DMS153 treated with DMSO at 0.1 percent for 48 hours (cell line): ENCODE results near the gene TAS2R42.
A peak's percentile ranks its signal among the peaks of the same experiment; 100 is the strongest.

Experiments
- DNase-seq: peaks from one replicate; lab custom pipeline; 2025; ENCODE audit not compliant: unreplicated experiment; lab: John Stamatoyannopoulos, UW

TAS2R42 gene, protein sequence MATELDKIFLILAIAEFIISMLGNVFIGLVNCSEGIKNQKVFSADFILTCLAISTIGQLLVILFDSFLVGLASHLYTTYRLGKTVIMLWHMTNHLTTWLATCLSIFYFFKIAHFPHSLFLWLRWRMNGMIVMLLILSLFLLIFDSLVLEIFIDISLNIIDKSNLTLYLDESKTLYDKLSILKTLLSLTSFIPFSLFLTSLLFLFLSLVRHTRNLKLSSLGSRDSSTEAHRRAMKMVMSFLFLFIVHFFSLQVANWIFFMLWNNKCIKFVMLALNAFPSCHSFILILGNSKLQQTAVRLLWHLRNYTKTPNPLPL

DNA sequence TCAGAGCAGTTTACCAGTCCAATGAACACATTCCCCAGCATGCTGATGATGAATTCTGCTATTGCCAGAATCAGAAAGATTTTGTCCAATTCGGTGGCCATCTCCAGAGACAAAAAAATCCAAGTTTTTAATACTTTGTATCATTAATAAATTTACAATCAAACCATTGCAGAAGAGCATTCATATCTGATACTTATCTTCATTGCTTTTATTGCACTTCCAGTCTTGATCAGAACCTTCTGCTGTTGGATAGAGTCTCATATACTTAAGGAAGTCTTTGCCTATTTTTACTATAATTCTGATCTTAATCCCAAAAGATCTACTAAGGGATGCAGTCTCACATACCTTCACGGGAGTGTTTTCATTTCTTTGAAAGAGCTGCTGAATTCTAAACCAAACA, at the start of gene TAS2R42:
Gene TAS2R42 (minus strand): TSS at position 101 of the 400 bp plus-strand sequence. CDS start 0 bp downstream, at position 101.
- no peak for DNase-seq

DNA sequence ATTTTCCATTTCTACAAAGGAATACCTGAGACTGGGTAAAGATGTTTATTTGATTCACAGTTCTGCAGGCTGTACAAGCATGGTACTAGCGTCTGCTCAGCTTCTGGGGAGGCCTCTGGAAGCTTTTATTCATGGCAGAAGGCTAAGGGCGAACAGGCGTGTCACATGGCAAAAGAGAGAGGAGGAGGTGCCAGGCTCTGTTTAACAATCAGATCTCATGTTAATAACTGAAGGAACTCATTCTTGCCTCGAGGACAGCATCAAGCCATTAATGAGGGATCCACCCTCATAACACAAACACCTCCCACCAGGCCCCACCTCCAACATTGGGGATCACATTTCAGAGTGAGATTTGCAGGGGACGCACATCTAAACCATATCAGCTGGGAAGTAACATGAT, 46.8 kb upstream of the TAS2R42 start:
- no peak for DNase-seq

DNA sequence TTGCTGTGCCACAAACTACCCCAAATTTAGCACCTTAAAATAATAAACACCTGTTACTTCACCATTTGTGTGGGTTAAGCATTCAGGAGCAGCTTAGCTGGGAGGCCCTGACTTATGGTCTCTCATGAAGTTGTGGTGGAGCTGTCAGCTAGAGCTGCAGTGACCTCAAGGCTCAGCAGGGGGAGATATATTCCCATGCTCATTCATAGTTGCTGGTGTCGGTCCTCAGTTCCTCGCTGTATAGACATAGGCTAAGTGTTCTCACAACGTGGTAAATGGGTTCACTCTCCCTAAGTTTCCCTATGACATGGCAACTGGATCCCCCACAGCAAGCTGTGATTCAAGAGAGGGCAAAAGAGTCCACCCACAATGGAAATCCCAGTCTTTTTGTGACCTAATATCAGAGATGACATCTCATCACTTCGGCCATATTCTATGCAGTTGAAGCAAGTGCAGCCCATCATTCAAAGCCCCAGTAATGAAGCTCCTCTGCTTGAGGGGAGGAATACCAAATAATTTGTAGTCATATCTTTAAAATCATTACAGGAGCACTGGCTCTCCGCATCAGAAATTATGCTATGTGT, 41.7 kb upstream of the TAS2R42 start:
- peak; percentile 47 for DNase-seq

DNA sequence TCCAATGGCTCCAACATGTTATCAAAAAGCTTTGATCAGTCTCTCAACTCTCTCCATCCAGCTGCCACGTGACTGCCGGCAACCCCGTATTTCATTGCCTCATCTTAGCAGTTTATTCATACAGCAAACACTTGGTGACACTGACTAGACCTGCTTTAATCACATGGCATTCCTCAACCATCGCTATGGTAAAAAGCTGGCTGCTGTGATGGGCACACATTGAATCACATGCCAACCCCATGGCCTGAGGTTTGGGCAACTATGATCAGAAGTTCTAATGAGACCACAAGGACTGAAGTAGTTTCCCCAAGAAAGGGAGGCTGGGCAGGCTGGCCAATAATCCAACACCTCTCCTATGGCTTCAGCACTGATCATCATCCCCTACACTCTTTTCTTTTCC, 40.6 kb upstream of the TAS2R42 start:
- DNase-seq: no peak

DNA sequence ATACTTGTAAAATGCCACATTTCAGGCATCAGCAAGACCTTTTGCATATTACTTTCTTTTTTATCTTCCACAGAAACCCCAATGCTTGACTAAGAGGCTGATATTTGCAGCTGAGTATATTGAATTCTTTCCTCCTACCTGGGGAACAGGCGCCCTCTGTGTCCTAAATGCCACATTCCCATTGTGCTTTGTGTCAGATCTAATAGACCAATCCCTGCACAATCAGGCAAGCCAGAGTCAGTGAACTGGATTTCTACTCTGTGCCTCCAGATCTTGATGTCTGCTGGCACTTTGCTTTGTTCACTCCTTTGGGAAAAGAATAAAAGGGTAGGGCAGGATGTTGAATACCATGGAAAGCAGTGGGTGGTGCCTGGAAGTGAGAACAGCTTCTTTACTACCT, 22.4 kb upstream of the TAS2R42 start:
- DNase-seq: no peak

DNA sequence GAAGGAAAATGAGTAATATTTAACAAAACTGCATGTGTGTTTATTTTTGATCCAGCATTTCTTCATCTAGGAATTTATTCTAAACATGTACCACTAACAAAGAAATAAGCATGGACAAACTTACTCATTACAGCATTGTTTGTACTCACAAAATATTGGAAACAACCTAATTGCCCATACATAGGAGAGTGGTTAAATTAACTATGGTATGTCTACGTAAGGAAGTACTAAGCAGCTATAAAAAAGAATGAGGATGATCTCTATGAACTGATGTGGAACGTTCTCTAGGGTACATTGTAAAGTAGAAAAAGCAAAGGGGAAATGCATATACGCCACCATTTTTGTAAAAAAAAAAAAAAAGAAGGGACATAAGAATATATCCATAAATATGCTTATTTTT, 17.4 kb upstream of the TAS2R42 start:
- DNase-seq: no peak

DNA sequence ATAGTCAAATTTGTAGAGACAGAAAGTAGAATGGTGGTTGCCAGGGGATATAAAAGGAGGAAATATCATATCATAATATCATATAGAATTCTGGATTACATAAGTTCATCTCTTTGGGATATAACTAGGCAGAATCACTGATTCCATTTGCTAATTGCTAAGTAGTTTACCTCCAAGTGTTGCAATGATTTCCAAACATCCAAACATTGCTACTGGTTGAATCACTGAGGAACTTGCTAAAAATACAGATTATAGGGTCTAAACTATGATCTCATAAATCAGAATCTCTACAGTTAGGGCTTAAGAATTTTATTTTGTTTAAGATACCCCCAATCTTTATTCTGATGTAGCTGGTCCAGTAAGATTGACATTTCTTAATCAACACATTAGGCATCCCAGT, 16.1 kb upstream of the TAS2R42 start:
- DNase-seq: no peak

DNA sequence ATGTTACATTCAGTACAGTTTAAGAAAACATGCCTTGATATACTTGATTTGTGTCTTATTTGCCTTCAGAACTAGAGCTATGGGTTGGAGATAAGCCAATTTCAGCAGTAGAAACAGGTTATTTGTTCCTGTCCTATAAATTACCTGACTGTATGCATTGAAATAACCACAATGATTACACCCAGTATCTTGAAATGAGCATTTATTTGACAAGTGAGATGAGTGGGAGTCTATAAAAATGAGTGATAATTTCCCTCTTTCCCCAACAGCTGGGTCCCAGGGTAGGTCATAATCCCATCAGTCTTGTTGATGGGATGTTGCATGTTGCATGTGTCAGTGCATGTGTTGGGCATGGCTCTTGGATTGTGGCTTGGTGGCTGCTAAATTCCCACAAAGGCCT, 3.7 kb downstream of the TAS2R42 start:
- DNase-seq: peak; percentile 29

DNA sequence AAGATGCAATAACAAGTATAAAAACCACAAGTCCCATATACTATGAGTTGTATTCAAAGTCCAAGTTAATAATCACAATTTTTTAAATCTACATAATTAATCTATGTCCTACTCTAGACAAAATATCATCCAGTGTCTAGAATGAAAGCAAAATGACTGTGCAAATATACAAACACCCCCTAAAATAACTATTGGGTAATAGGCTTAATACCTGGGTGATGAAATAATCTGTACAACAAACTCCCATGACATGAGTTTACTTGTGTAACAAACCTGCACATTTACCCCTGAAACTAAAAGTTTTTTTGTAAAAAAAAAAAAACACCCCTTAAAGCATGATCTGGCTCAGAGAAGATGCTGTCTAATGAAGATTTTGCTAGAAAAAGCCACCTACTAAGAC, 4.2 kb downstream of the TAS2R42 start:
- no peak for DNase-seq

DNA sequence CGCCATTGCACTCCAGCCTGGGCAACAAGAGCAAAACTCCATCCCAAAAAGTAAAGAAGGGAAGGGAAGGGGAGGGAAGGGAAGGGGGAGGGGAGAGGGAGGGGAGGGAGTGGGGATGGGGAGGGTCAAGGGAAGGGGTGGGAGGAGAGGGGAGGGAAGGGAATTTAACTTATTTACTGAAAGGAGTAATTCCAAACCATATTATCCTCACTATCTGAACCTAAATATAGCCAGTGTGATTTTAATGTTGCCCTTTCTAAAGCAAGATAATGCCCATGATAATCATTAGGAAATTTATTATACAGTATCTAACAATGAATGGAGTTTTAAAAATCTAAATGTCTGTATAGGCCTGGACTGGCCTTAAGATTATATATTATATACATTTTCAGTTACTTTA, 8.5 kb downstream of the TAS2R42 start:
- no peak for DNase-seq

DNA sequence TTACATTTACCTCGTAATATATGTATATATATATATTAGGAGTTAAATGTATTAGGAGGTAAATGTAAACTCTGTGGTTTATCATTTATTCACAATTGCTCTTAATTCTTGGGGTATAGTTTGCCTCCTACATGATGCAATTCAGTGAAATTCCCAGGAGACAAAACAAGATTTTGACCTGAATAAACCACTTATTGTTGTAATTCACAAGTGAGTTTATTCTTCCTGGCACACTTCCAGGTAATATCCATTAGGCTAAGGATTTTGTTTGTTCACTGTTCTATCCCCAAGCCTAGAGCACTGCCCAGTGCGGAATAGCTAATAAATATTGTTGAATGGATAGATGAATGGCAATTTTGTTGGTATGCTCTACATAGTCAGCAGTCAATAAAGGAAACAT, 12.7 kb downstream of the TAS2R42 start:
- peak; percentile 61 for DNase-seq

DNA sequence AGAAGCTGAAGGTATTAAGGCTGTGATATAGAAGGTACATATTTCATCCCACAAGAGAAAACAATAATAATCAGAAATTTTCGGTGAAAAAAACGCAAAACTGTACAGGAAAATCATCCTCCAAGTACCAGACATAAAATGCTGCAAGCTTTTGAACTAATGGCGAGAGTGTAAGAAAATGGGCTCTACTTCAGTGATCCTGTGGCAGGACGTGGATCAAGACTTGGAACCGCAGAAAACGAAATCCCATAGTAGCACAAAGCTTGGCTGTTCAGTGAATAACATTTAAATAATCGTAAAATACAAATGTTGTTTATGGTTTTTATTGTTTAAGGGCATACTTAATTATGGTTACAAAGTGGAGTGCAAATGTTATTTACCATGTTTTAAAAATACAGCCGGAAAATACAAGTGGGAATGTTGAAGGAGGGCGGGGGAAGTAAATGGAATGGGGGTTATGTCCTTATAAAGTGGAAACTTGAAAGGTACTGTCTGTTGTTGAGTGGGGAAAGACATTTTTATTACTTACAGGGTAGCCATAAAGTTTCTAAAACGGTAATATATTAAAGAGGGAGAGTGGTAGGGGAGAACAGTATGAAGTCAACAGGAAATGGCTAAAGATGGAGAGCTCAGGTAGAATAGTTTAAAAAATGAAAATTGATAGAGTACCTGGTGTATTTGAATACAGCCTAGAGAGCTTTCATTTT, 14.6 kb downstream of the TAS2R42 start:
- DNase-seq: peak; percentile 63

DNA sequence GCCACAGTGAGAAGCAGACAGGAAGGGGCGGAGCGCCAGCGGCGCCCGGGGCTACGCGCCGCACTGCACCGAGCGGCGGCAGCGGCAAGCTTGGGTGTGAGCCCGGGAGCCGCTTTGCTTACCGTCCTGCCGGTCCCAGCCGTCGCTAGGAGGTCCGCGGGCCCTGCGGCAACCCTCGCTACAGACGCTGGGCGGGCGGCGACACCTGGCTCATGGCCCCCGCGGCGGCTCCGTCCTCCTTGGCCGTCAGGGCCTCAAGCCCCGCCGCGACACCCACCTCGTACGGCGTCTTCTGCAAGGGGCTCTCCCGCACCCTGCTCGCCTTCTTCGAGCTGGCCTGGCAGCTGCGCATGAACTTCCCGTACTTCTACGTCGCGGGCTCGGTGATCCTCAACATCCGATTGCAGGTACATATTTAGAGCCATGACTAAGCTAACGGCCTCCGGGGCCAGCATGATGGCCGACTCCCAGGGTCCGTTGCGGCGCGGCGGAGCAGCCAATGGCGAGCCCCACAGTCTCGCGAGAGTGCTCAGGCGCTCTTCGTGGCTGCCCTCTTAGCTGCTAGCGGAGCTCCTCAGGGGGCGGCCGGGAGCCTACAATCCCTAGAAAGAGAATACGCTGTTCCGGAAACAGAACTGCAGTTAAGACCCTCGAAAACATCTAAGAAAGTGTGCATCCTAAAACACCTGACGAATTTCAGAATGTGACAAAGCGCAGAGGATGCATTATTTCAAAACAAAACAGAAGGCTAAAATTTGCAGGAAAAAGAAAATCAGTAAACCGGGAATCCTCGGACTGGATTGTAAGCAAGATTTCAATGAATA, 15.4 kb downstream of the TAS2R42 start, which contains the start of gene SMIM10L1:
Gene SMIM10L1 (plus strand): TSS at position 50 of the 824 bp plus-strand sequence. CDS start 163 bp downstream, at position 213.
- DNase-seq: peak; percentile 75

DNA sequence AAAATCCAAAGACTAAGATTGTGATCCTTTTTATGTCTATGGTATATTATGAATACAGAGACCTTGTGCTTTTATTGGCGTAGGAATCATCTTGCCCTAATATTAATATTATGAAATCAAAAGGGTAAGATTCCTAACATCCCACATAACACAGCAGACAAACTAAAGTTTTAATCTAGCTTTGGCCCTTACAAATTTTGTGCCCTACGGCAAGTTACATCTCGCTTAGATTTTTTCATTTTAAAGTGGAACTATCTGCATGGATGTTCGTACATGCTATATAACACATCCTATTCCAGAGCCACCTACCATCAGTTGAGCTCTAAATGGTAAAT, 16.0 kb downstream of the TAS2R42 start:
- DNase-seq: no peak

DNA sequence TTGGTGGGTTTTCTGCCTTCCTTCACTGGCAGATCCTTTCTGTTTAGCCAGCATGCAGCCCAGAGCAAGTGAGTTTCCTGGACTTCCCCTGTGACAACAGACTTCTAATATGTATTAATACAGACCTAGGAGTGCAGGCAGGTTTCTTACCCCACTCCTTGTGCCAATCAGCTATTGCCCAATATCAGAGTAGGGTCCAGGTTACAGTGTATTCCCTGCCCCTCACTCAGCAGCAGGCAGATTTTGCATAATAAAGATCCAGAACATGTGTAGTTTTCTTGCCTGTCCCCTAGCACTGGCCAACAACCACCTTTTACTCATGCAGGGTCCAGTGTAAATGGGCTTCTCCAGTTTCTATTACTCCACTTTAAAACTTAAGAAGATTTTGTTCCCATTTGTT, 20.4 kb downstream of the TAS2R42 start:
- DNase-seq: no peak

DNA sequence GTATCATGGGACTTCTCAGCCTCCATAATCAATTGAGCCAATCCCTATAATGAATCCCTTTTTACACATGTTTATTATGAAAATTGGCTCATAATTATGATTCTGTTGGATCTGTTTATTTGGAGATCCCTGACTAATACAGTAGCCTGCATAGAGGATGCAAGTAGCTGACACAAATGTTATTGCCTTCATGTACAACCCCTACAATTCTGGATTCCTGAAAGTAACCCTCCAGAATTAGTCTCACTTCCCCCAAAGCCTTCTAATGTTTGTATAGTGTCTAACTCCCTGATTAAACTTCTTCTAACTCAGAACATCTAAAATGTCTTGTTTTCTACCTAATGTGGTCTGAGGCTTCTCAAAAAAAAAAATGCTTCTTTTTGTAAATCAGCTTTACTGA, 22.4 kb downstream of the TAS2R42 start:
- no peak for DNase-seq

DNA sequence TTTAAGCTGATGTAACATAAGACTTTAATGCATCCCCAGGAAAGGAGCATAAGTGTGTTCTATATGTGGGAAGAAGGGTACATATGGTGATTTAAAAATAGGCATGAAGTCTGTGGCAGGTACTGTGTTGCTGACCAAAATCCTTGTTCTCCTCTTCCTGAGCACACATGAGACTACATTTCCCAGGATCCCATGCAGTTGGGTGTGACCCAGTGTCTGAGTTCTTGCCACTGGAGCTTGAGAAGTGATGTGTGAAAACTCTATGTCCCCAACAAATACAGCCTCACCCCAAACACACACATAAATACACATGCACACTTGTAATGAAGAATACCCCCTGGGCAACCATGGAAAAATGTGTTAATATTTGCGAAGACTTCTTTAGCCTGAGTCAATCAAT, 24.2 kb downstream of the TAS2R42 start:
- DNase-seq: no peak

DNA sequence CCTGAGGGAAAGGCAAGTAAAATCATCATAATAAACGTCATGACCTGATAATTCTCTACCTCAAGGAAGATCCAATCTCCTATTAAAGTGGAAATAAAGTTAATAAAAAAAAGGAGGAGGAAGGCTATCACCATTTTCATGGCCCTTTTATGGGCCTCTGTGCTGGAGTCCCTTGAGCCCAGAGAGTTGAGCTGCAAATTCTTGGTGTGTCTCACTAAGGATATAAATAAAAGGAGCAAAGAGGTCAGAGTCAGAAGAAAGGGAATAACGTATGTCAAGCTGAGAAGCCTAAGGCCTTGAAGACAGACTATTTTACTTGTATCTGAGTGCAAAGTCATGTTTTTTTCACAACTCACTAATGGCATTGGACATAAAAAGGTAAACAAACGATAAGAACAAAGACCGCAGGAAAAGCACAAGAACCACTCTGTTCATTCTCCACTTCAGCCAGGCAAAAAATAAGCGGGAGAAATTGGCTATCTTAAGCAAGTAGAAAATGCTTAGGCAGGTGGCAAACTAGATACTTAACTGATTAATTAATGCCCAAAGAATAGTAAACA, 27.8 kb downstream of the TAS2R42 start:
- DNase-seq: no peak

DNA sequence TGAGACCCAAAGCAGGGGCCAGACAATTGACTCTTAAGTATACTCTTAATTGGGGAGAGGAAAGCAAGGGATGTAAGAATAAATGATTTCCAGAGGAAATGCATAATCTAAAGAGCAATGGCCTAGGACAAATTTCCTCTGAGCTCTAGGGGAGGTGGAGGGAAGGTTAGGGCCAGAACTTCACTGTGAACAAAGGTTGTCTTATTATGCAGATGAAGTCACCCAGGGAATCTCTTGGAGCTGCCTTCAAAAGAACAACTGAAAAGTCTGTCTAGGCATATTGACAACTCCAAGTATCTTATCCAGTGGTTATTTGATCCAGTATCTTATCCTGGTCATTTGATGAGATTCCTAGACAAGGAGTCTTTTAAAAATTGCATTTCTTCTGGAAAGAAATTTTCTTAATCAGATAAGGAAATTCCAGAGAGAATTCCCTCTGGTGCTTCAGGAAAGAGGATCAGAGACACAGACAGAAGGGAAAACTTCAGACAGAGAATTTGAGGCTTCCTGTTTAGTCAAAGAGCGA, 32.3 kb downstream of the TAS2R42 start:
- DNase-seq: no peak

DNA sequence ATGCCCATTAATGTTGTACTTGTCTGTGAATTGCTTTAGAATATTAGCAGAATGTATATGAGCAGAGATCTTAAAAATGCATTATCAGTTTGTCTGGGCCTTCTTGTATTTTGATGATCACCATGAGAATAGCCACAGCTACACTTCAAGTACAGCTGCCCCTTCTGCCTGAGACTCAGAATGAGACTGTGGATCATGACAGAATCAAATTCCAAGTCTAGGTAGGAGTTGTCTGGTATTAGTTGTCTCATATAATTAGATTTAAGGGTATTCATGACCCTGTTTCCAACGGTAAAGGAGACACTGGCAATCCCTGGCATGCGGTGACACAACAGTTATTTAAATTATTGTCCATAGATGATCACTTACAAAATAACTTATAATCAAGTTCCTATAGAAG, 34.0 kb downstream of the TAS2R42 start:
- DNase-seq: no peak

DNA sequence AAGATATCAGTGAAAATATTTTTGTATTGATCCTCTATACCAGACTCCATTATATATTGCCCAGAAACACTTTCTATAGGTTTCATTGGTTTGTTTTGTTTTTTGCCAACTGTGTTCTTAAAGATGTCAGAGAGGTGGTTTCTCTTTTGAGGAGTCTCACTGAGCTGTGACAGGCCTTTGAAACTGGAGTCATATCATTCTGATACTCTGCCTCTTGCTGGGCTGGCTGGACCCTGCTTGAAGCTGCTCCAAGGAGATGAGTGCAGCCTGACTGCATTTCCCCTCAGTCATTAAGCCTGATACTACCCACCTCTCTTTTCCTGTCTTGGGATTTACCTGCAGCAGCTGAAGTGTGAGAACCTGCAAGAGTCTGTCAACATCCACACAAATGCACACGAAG, 35.9 kb downstream of the TAS2R42 start:
- no peak for DNase-seq
